HEK293T (cell line): ENCODE results near the gene TMEM51.

Experiments used
- BHLHE40 ChIP-seq: fragments of 450-650 bp; IDR thresholded peaks from 2 replicates; pipeline ENCODE4 v1.6.1; 2016; ENCODE audit warnings: mild to moderate bottlenecking, moderate library complexity, borderline replicate concordance
- FOXA1 ChIP-seq: fragments of 450-650 bp; IDR thresholded peaks from 2 replicates; pipeline ENCODE4 v1.6.1; 2016; ENCODE audit warnings: mild to moderate bottlenecking
- FOXK2 ChIP-seq: fragments of 450-650 bp; IDR thresholded peaks from 2 replicates; pipeline ENCODE4 v1.6.1; 2016; ENCODE audit warnings: mild to moderate bottlenecking
- FOXM1 ChIP-seq: fragments of 450-650 bp; IDR thresholded peaks from 2 replicates; pipeline ENCODE4 v1.6.1; 2017; ENCODE audit warnings: mild to moderate bottlenecking, borderline replicate concordance
- HDGF ChIP-seq: fragments of 450-650 bp; IDR thresholded peaks from 2 replicates; pipeline ENCODE4 v1.6.1; 2017; ENCODE audit warnings: antibody characterized with exemption, borderline replicate concordance
- L3MBTL2 ChIP-seq: fragments of 450-650 bp; conservative IDR thresholded peaks from 2 replicates; pipeline ENCODE4 v1.6.1; 2016; ENCODE audit warnings: mild to moderate bottlenecking
- PKNOX1 ChIP-seq: fragments of 450-650 bp; IDR thresholded peaks from 2 replicates; pipeline ENCODE4 v1.6.1; 2016
- SP1 ChIP-seq: fragments of 450-650 bp; IDR thresholded peaks from 2 replicates; pipeline ENCODE4 v1.6.1; 2017
- SUZ12 ChIP-seq: fragments of 450-650 bp; IDR thresholded peaks from 2 replicates; pipeline ENCODE4 v1.6.1; 2016; ENCODE audit warnings: mild to moderate bottlenecking

DNA sequence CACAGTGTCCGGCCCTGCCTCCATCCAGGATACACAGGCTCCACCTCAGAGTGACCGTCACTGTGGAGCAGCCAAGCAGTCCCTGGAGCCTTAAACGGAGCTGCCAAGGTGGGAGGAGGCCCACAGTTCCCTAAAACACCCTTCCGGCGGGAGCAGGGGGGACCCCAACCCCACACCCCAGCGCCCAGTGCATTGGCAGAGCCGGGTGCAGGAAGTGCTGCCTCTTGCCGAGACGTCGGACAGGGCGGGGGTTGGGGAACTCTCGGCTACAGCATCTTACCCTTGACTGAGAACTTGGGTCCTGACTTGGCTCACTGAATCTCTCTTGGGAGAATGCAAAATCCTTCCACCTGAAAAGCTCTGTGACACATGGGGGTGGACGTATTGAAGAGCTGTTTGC lies 38.7 kb upstream of the TMEM51 start:
- no peak for TF ChIP-seq SP1
- no peak for TF ChIP-seq FOXM1
- no peak for TF ChIP-seq HDGF
- no peak for TF ChIP-seq PKNOX1
- no peak for TF ChIP-seq SUZ12
- no peak for TF ChIP-seq FOXK2
- no peak for TF ChIP-seq L3MBTL2
- TF ChIP-seq FOXA1 = no peak
- TF ChIP-seq BHLHE40 = no peak
